Mammary epithelial cell (primary cell): ENCODE data around the gene CYB5A.

ENCODE experiments used
- CTCF ChIP-seq, 2 donors: IDR thresholded peaks in 1 of 2; conservative IDR thresholded peaks in 1 of 2; 2 replicates each; pipeline ENCODE4 v1.5.1; 2011 to 2012; ENCODE audit warnings: inconsistent platforms in 2 of 2, low read length in 2 of 2, mild to moderate bottlenecking in 2 of 2, control low read depth in 1 of 2, low read depth in 1 of 2; ENCODE audit not compliant: insufficient read depth in 1 of 2; ENCODE audit errors: extremely low read depth in 1 of 2
- EZH2 ChIP-seq: IDR thresholded peaks from 2 replicates; pipeline ENCODE4 v1.6.1; 2012; ENCODE audit warnings: low read length, inconsistent platforms, borderline replicate concordance

DNA sequence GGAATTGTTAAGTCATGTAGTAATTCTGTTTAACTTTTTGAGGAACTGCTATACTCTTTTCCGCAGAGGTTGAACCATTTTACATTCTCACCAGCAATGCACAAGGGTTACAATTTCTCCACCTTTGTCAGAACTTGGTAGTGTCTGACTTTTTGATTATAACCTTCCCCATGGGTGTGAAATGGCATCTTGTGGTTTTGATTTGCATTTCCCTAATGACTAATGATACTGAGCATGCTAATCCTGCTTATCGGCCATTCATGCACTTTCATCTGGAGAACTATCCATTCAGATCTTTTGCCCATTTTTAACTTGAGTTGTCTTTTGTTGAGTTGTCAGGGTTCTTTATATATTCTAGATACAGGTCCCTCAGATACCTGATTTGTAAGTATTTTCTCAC lies 47.2 kb downstream of the CYB5A start:
- no peak for TF ChIP-seq CTCF (conservative IDR thresholded peaks at IDR 0.05 in 1 of 2, IDR thresholded peaks at IDR 0.05 in 1 of 2; ENCODE audit: extremely low read depth in 1 of 2, insufficient read depth in 1 of 2, low read depth in 1 of 2, low read length in 2 of 2)
- no peak for TF ChIP-seq EZH2
